CD4-positive, alpha-beta memory T cell (primary cell): Measurements from ENCODE around the gene RRP8. TPM values are rescaled to one million over a fixed set of nuclear protein-coding genes. Genes with fewer than 3 reads are reported as not detected.

ENCODE experiments used
- CTCF ChIA-PET: fragments of 350-600 bp; sonication (Branson Sonifier 250); formaldehyde crosslinking; loops from one replicate; lab custom pipeline; 2021; ENCODE audit warnings: inconsistent platforms; ENCODE audit not compliant: partially characterized antibody; lab: Charles Lee
- POLR2A ChIA-PET: fragments of 350-600 bp; sonication (Branson Sonifier 250); formaldehyde crosslinking; loops from one replicate; lab custom pipeline; 2021; ENCODE audit not compliant: partially characterized antibody; lab: Charles Lee
- DNase-seq, 5 donors: peaks; one replicate each; pipeline versions ENCODE4 v3.0.0 to v3.0.0-alpha.2; 2020 to 2022; ENCODE audit warnings: mixed read lengths in 1 of 5
- H3K27ac ChIP-seq: one replicate; pipeline ENCODE4 v1.7.0; 2013; ENCODE audit warnings: low read depth, low read length
- H3K27me3 ChIP-seq: 2 replicates; pipeline ENCODE4 v1.7.0; 2013; ENCODE audit warnings: mild to moderate bottlenecking, low read length, moderate library complexity; ENCODE audit not compliant: insufficient read depth
- H3K36me3 ChIP-seq: 2 replicates; pipeline ENCODE4 v1.7.0; 2013; ENCODE audit warnings: mild to moderate bottlenecking, low read length, moderate library complexity; ENCODE audit not compliant: insufficient read depth
- H3K4me1 ChIP-seq: 2 replicates; pipeline ENCODE4 v1.7.0; 2013; ENCODE audit warnings: mild to moderate bottlenecking, low read length, moderate library complexity; ENCODE audit not compliant: insufficient read depth
- H3K4me3 ChIP-seq, 2 donors: one replicate each; pipeline ENCODE4 v1.7.0; 2013; ENCODE audit warnings: low read length in 2 of 2, mild to moderate bottlenecking in 1 of 2
- H3K9me3 ChIP-seq, 2 donors: one replicate each; pipeline ENCODE4 v1.7.0; 2013; ENCODE audit warnings: low read length in 2 of 2, control low read depth in 1 of 2; ENCODE audit not compliant: control insufficient read depth in 1 of 2
- H3K27ac Mint-ChIP-seq, 7 donors: one replicate each; pipeline ENCODE4 v1.8.0; 2020 to 2021; ENCODE audit warnings: mixed read lengths in 7 of 7, mild to moderate bottlenecking in 6 of 7, inconsistent platforms in 3 of 7, moderate library complexity in 3 of 7
- H3K27me3 Mint-ChIP-seq, 2 donors: one replicate each; pipeline ENCODE4 v1.8.0; 2020 to 2021; ENCODE audit warnings: mixed read lengths in 2 of 2
- H3K36me3 Mint-ChIP-seq, 2 donors: one replicate each; pipeline ENCODE4 v1.8.0; 2020 to 2021; ENCODE audit warnings: mixed read lengths in 2 of 2, inconsistent platforms in 1 of 2, mild to moderate bottlenecking in 1 of 2
- H3K4me1 Mint-ChIP-seq, 4 donors: one replicate each; pipeline ENCODE4 v1.8.0; 2020 to 2021; ENCODE audit warnings: mixed read lengths in 4 of 4, mild to moderate bottlenecking in 1 of 4
- H3K4me3 Mint-ChIP-seq, 8 donors: one replicate each; pipeline ENCODE4 v1.8.0; 2020 to 2021; ENCODE audit warnings: mixed read lengths in 8 of 8, mild to moderate bottlenecking in 7 of 8, moderate library complexity in 6 of 8, inconsistent platforms in 3 of 8
- H3K9me3 Mint-ChIP-seq, 8 donors: one replicate each; pipeline ENCODE4 v1.8.0; 2020 to 2021; ENCODE audit warnings: mixed read lengths in 8 of 8, mild to moderate bottlenecking in 5 of 8, inconsistent platforms in 3 of 8, moderate library complexity in 1 of 8
- intact Hi-C: fragments of 100-400 bp; cut with micrococcal nuclease; formaldehyde crosslinking; loops from one replicate; pipeline ENCODE4 v1.15.1; 2023
- polyA plus RNA-seq, 2 donors: library from polyadenylated mRNA; unstranded; fragments of 300-500 nt; fragmentation: Illumina TruSeq; gene quantifications; one replicate each; pipeline ENCODE4 v1.2.3, GENCODE V29; 2021
- total RNA-seq, 2 experiments: library from RNA; stranded (reverse); gene quantifications; one replicate each; pipeline ENCODE4 v1.2.3, GENCODE V29; 2021

RRP8 gene
- total RNA-seq: 10 to 100 TPM; 29.9 to 36.0 TPM
- polyA plus RNA-seq: 10 to 100 TPM; 19.5 to 28.4 TPM

DNA sequence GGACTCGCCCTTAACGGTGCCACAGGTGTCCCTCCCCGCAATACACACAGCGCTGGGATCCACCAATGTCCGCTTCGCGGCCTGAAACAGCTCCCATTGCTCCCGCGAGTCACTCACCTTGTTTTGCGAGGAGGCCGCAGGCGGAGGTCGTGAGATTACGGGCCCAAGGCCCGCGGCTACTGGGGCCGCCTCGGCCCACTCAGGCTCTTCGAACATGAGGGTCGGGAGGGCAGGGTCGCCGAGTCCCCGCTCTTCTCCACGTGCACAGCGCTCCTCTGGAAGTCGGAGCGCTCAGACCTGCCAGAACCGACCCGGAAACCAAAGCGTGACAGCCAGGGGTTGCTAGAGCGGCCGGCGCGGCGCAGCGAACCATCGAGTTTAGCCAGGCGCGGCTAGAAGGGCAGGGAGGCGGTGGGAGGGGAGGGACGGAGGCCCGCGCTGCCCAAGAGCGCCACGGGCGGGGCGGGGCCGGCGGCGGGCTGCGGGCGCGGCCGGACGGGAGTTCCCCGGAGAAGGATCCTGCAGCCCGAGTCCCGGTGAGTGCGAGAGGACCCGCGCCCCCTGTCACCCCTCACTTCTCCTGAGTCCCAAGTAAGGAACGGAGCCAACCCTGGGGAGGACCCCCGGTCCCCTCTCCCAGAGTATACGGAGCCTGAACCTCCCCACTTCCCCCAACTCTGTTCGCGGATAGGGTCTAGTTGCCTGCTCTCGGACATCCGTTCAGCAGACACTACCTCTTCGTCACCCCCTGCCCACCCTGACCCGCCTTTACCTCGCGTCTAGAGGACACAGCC, at the start of gene RRP8, which contains the start of gene ILK:
Gene RRP8 (minus strand): TSS at position 330 of the 794 bp plus-strand sequence. CDS start 114 bp downstream, at position 216.
Gene ILK (plus strand): TSS at position 488 of the 794 bp plus-strand sequence. CDS start 498 bp downstream, outside the sequence.
- H3K4me3 ChIP-seq: peak within 1 kb of the TSS; percentile 94 to 96
- Mint-ChIP-seq H3K4me1 (peaks cover 10 to 34% (median 20%) of the 10 kb centered on the region in 4 donors), H3K27me3 (no peaks in the 10 kb centered on the region), H3K27ac (no peak within 1 kb of the TSS), H3K36me3 (peaks cover 16 to 41% of the 10 kb centered on the region in 2 donors), H3K4me3 (no peak within 1 kb of the TSS), H3K9me3 (no peaks in the 10 kb centered on the region)
- no peaks in the 10 kb centered on the region for H3K27me3 ChIP-seq
- peak within 1 kb of the TSS; percentile 85 for H3K27ac ChIP-seq
- peaks cover 62% of the 10 kb centered on the region for H3K4me1 ChIP-seq
- DNase-seq: peak; percentile 82 to 86 (median 85)
- H3K9me3 ChIP-seq: no peaks in the 10 kb centered on the region
- H3K36me3 ChIP-seq: peaks cover 41% of the 10 kb centered on the region
- ChIA-PET POLR2A (interaction anchor here (0.6 to 9.6 kb wide), 21 partner anchors 9 to 225 kb away, joined by 3 to 132 read pairs (median 7); partner anchors contain the start of genes APBB1, DCHS1, MRPL17 and SMPD1), CTCF (interaction anchor here (0.9 to 7.6 kb wide), 27 partner anchors 8 to 165 kb away, joined by 3 to 109 read pairs (median 6); partner anchors contain the start of genes ARFIP2, MRPL17, TAF10 and TIMM10B)
- intact Hi-C loops: loop anchor here (1.0 to 5.0 kb wide), 10 partner anchors 9 to 369 kb away; partner anchors contain the start of genes ARFIP2, FHIP1B, MRPL17 and TAF10

DNA sequence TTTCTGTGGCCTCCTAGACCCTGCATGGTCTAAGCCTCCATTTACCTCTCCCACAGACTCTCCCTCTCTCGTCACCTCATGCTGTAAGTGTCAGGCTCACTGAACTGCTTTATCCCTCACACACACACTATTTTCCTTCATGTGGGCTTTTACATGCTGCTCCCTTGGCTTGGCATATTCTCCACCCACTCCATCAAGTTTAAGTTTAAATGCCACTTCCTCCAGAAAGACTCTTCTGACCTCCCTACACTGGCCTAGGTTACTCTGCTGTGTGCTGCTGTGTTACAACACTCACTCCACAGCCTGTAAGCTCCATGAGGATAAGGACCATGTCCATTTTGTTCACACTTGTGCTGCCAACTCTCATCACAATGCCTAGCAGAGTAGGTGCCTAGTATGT, 49.7 kb upstream of the RRP8 start:
- intact Hi-C loops: no loop called here
- H3K9me3 Mint-ChIP-seq: no peaks in the 10 kb centered on the region
- peaks cover 7% of the 10 kb centered on the region for H3K27me3 ChIP-seq
- no peak overlapping the region for H3K4me3 ChIP-seq
- no peak overlapping the region for H3K27ac Mint-ChIP-seq
- ChIA-PET POLR2A (interaction anchor here (1.9 to 3.0 kb wide), 2 partner anchors 34 to 41 kb away, joined by 16 to 17 read pairs; partner anchors contain the start of genes TAF10 and TPP1), CTCF (interaction anchor here (1.1 kb wide), 1 partner anchor 11 kb away, joined by 3 read pairs; no protein-coding TSS in a partner anchor)
- no peak for DNase-seq
- H3K36me3 ChIP-seq: no peaks in the 10 kb centered on the region
- no peaks in the 10 kb centered on the region for H3K9me3 ChIP-seq
- H3K4me1 Mint-ChIP-seq: peaks cover 0 to 8% (median 1%) of the 10 kb centered on the region in 4 donors
- no peaks in the 10 kb centered on the region for H3K36me3 Mint-ChIP-seq
- H3K27ac ChIP-seq: no peak overlapping the region
- H3K4me1 ChIP-seq: peaks cover 30% of the 10 kb centered on the region
- H3K4me3 Mint-ChIP-seq: no peak overlapping the region
- H3K27me3 Mint-ChIP-seq: peaks cover 0 to 2% of the 10 kb centered on the region in 2 donors

DNA sequence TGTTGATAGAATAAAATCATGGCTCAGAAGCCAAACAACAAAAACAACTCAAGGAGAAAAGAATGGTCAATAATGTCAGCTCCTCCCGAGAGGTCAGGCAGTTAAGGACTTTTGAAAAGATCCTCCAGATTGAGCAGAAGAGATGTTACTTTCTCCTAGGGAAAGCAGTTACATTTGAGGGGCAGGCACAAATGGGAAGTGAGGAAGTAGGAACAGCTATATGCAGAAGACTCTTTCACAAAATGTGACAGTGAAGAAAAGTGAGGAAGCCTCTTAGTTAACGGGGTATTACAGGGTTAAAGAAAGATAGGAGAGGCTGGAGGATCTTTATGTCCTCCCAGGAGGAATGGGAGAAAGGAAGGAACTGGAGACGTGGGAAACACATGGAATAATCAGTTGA, 48.8 kb upstream of the RRP8 start:
- Mint-ChIP-seq H3K27ac (no peak overlapping the region), H3K4me3 (no peak overlapping the region), H3K27me3 (peaks cover 0 to 2% of the 10 kb centered on the region in 2 donors), H3K4me1 (peaks cover 0 to 8% (median 1%) of the 10 kb centered on the region in 4 donors), H3K9me3 (no peaks in the 10 kb centered on the region), H3K36me3 (no peaks in the 10 kb centered on the region)
- H3K9me3 ChIP-seq: no peaks in the 10 kb centered on the region
- intact Hi-C loops: no loop called here
- no peak overlapping the region for H3K27ac ChIP-seq
- no peak overlapping the region for H3K4me3 ChIP-seq
- CTCF ChIA-PET: interaction anchor here (0.8 to 1.1 kb wide), 2 partner anchors 15 to 31 kb away, joined by 3 to 7 read pairs; partner anchors contain the start of gene MRPL17
- no peaks in the 10 kb centered on the region for H3K36me3 ChIP-seq
- H3K27me3 ChIP-seq: peaks cover 7% of the 10 kb centered on the region
- no peak for DNase-seq
- POLR2A ChIA-PET: interaction anchor here (0.6 to 4.5 kb wide), 6 partner anchors 15 to 41 kb away, joined by 3 to 20 read pairs (median 4); partner anchors contain the start of genes TAF10 and TPP1
- peaks cover 39% of the 10 kb centered on the region for H3K4me1 ChIP-seq

- Histone ChIP-seq H3K4me1 (peaks cover 48% of the 10 kb centered on the region), H3K4me3 (no peak overlapping the region), H3K36me3 (no peaks in the 10 kb centered on the region), H3K9me3 (no peaks in the 10 kb centered on the region), H3K27ac (no peak overlapping the region), H3K27me3 (no peaks in the 10 kb centered on the region)
- Mint-ChIP-seq H3K4me3 (no peak overlapping the region), H3K36me3 (no peaks in the 10 kb centered on the region), H3K27ac (no peak overlapping the region), H3K9me3 (no peaks in the 10 kb centered on the region), H3K27me3 (no peaks in the 10 kb centered on the region), H3K4me1 (peaks cover 0 to under 1% (median under 1%) of the 10 kb centered on the region in 4 donors)
- intact Hi-C loops: no loop called here
- ChIA-PET CTCF (interaction anchor here (1.9 to 3.1 kb wide), 4 partner anchors 17 to 47 kb away, joined by 6 to 17 read pairs (median 8); partner anchors contain the start of genes ILK and TAF10), POLR2A (interaction anchor here (1.4 to 4.5 kb wide), 5 partner anchors 22 to 39 kb away, joined by 3 to 20 read pairs (median 5); partner anchors contain the start of genes MRPL17, TAF10 and TPP1)
- no peak for DNase-seq
Observed at GRCh38 chr11:6650980-6651379, 47.6 kb upstream of the RRP8 start.

GRCh38 chr11:6650104-6650503, 46.7 kb upstream of the RRP8 start:
- no peaks in the 10 kb centered on the region for H3K9me3 Mint-ChIP-seq
- peaks cover 0 to 9% (median 0%) of the 10 kb centered on the region in 4 donors for H3K4me1 Mint-ChIP-seq
- no peaks in the 10 kb centered on the region for H3K9me3 ChIP-seq
- H3K27me3 ChIP-seq: no peaks in the 10 kb centered on the region
- H3K4me3 Mint-ChIP-seq: no peak overlapping the region
- H3K27ac Mint-ChIP-seq: no peak overlapping the region
- H3K27me3 Mint-ChIP-seq: no peaks in the 10 kb centered on the region
- CTCF ChIA-PET: interaction anchor here (1.5 to 3.1 kb wide), 8 partner anchors 18 to 46 kb away, joined by 4 to 17 read pairs (median 7); partner anchors contain the start of genes ILK, MRPL17, TAF10 and TPP1
- peaks cover 55% of the 10 kb centered on the region for H3K4me1 ChIP-seq
- intact Hi-C loops: no loop called here
- DNase-seq: no peak
- H3K27ac ChIP-seq: no peak overlapping the region
- no peaks in the 10 kb centered on the region for H3K36me3 ChIP-seq
- H3K36me3 Mint-ChIP-seq: no peaks in the 10 kb centered on the region
- POLR2A ChIA-PET: interaction anchor here (0.9 to 4.5 kb wide), 9 partner anchors 9 to 45 kb away, joined by 3 to 21 read pairs (median 7); partner anchors contain the start of genes MRPL17, TAF10 and TPP1
- no peak overlapping the region for H3K4me3 ChIP-seq

DNA sequence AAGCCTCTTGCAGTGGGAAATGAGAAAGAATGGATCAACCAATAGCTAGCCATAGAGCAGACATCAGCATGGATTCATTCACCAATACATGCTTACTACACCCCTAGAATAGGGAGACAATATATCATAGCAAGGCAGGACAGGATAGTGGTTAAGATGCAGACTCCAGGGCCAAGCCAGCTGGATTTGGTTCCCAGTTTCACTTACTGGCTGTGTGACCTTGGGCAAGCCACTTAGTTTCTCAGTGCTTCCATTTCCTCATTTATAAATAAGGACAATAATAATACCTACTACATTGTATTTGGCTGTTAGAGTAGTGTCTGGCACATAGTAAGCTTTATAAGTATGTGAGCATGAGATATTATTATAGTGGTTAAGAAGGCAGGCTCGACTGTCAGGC, 45.1 kb upstream of the RRP8 start:
- Mint-ChIP-seq H3K27ac (no peak overlapping the region), H3K9me3 (no peaks in the 10 kb centered on the region), H3K36me3 (no peaks in the 10 kb centered on the region), H3K27me3 (no peaks in the 10 kb centered on the region), H3K4me1 (peaks cover 0 to 12% (median 0%) of the 10 kb centered on the region in 4 donors), H3K4me3 (no peak overlapping the region)
- no peaks in the 10 kb centered on the region for H3K27me3 ChIP-seq
- DNase-seq: no peak
- intact Hi-C loops: loop anchor here (1.0 kb wide), 1 partner anchor 29 kb away; the partner anchor contains the start of gene TPP1
- no peak overlapping the region for H3K4me3 ChIP-seq
- CTCF ChIA-PET: interaction anchor here (0.9 to 3.1 kb wide), 11 partner anchors 11 to 117 kb away, joined by 3 to 17 read pairs (median 6); partner anchors contain the start of genes MRPL17, TAF10 and TPP1
- peaks cover 54% of the 10 kb centered on the region for H3K4me1 ChIP-seq
- H3K9me3 ChIP-seq: no peaks in the 10 kb centered on the region
- no peaks in the 10 kb centered on the region for H3K36me3 ChIP-seq
- POLR2A ChIA-PET: interaction anchor here (1.0 to 4.5 kb wide), 9 partner anchors 10 to 259 kb away, joined by 3 to 21 read pairs (median 7); partner anchors contain the start of genes TAF10 and TPP1
- H3K27ac ChIP-seq: no peak overlapping the region
